Immature natural killer cell (primary cell): Measurements from ENCODE around the gene PRICKLE4. TPM values are rescaled to one million over a fixed set of nuclear protein-coding genes. Genes with fewer than 3 reads are reported as not detected.
A peak's percentile ranks its signal among the peaks of the same experiment; 100 is the strongest.

Experiments used
- DNase-seq, 3 donors: peaks; one replicate each; pipeline ENCODE4 v3.0.0; 2022; ENCODE audit warnings: mixed read lengths in 1 of 3
- H3K27ac Mint-ChIP-seq, 6 donors: one replicate each; pipeline ENCODE4 v1.8.0; 2020; ENCODE audit warnings: mixed read lengths in 6 of 6, mild to moderate bottlenecking in 5 of 6, inconsistent platforms in 4 of 6, moderate library complexity in 3 of 6
- H3K27me3 Mint-ChIP-seq, 3 donors: one replicate each; pipeline ENCODE4 v1.8.0; 2020 to 2021; ENCODE audit warnings: low read depth in 3 of 3, mild to moderate bottlenecking in 3 of 3, mixed read lengths in 3 of 3, moderate library complexity in 3 of 3, inconsistent platforms in 1 of 3
- H3K36me3 Mint-ChIP-seq, 3 donors: one replicate each; pipeline ENCODE4 v1.8.0; 2020; ENCODE audit warnings: mixed read lengths in 3 of 3, inconsistent platforms in 2 of 3, mild to moderate bottlenecking in 2 of 3
- H3K4me1 Mint-ChIP-seq, 2 donors: one replicate each; pipeline ENCODE4 v1.8.0; 2020; ENCODE audit warnings: inconsistent platforms in 2 of 2, mild to moderate bottlenecking in 2 of 2, mixed read lengths in 2 of 2, moderate library complexity in 1 of 2
- H3K4me3 Mint-ChIP-seq, 5 donors: one replicate each; pipeline ENCODE4 v1.8.0; 2020; ENCODE audit warnings: mild to moderate bottlenecking in 5 of 5, mixed read lengths in 5 of 5, inconsistent platforms in 3 of 5, moderate library complexity in 3 of 5
- H3K9me3 Mint-ChIP-seq, 6 donors: one replicate each; pipeline ENCODE4 v1.8.0; 2020; ENCODE audit warnings: mild to moderate bottlenecking in 6 of 6, mixed read lengths in 6 of 6, inconsistent platforms in 4 of 6, moderate library complexity in 3 of 6
- polyA plus RNA-seq, 3 donors: library from polyadenylated mRNA; unstranded; fragments of 300-500 nt; fragmentation: Illumina TruSeq; gene quantifications; one replicate each; pipeline ENCODE4 v1.2.3, GENCODE V29; 2021

The PRICKLE4 gene
- polyA plus RNA-seq, 3 donors from 2014 or later, result not detected

- H3K27ac Mint-ChIP-seq, result peak overlapping the region in 4 of 6 donors; percentile 35 to 88 (median 80)
- H3K4me3 Mint-ChIP-seq, result peak overlapping the region; percentile 60 to 96 (median 83)
- peaks cover 0 to 6% (median 4%) of the 10 kb centered on the region in 3 donors for H3K36me3 Mint-ChIP-seq
- H3K9me3 Mint-ChIP-seq, result no peaks in the 10 kb centered on the region
- peaks cover 5 to 16% (median 9%) of the 10 kb centered on the region in 3 donors for H3K27me3 Mint-ChIP-seq
- peaks cover 20 to 21% of the 10 kb centered on the region in 2 donors for H3K4me1 Mint-ChIP-seq
- no peak for DNase-seq
Measured at GRCh38 chr6:41785689-41786450, 5.3 kb downstream of the PRICKLE4 start.

- H3K36me3 Mint-ChIP-seq, result peaks cover 0 to 7% (median 6%) of the 10 kb centered on the region in 3 donors
- H3K27me3 Mint-ChIP-seq, result peaks cover 2 to 16% (median 9%) of the 10 kb centered on the region in 3 donors
- H3K4me1 Mint-ChIP-seq, result peaks cover 14 to 18% of the 10 kb centered on the region in 2 donors
- DNase-seq, result peak; percentile 87 to 88 (median 87)
- no peaks in the 10 kb centered on the region for H3K9me3 Mint-ChIP-seq
- H3K4me3 Mint-ChIP-seq, result peak overlapping the region; percentile 93 to 97 (median 96)
- H3K27ac Mint-ChIP-seq, result peak overlapping the region; percentile 92 to 98 (median 96)
Measured at GRCh38 chr6:41786451-41787218, 6.1 kb downstream of the PRICKLE4 start.

GRCh38 chr6:41787219-41787917 lies 6.8 kb downstream of the PRICKLE4 start, which contains the start of gene TOMM6:
Gene TOMM6, plus strand, starts transcription at chr6:41787694. Its CDS starts 4 bp downstream, at chr6:41787698.
- H3K9me3 Mint-ChIP-seq, result no peaks in the 10 kb centered on the region
- peak within 1 kb of the TSS; percentile 93 to 97 (median 96) for H3K4me3 Mint-ChIP-seq
- H3K27ac Mint-ChIP-seq, result peak within 1 kb of the TSS; percentile 92 to 98 (median 96)
- peaks cover 0 to 8% (median 6%) of the 10 kb centered on the region in 3 donors for H3K36me3 Mint-ChIP-seq
- DNase-seq, result peak; percentile 92 to 94 (median 93)
- H3K27me3 Mint-ChIP-seq, result peaks cover 2 to 14% (median 9%) of the 10 kb centered on the region in 3 donors
- peaks cover 14 to 18% of the 10 kb centered on the region in 2 donors for H3K4me1 Mint-ChIP-seq

- Mint-ChIP-seq H3K36me3 (peaks cover 0 to 8% (median 6%) of the 10 kb centered on the region in 3 donors), H3K27me3 (peaks cover 2 to 14% (median 9%) of the 10 kb centered on the region in 3 donors), H3K9me3 (no peaks in the 10 kb centered on the region), H3K4me1 (peaks cover 14 to 18% of the 10 kb centered on the region in 2 donors), H3K27ac (peak overlapping the region; percentile 30 to 76 (median 48)), H3K4me3 (peak overlapping the region; percentile 74 to 96 (median 83))
- no peak for DNase-seq
Measured at GRCh38 chr6:41789390-41789724, 8.8 kb downstream of the PRICKLE4 start.

GRCh38 chr6:41790045-41790444 lies 9.5 kb downstream of the PRICKLE4 start:
- no peak for DNase-seq
- peak overlapping the region in 2 of 6 donors; percentile 34 to 46 for H3K27ac Mint-ChIP-seq

GRCh38 chr6:41791305-41791704 lies 10.7 kb downstream of the PRICKLE4 start:
- Mint-ChIP-seq H3K9me3 (no peaks in the 10 kb centered on the region), H3K4me1 (peaks cover 14 to 16% of the 10 kb centered on the region in 2 donors), H3K27ac (peak overlapping the region in 2 of 6 donors; percentile 22 to 29), H3K4me3 (no peak overlapping the region), H3K36me3 (peaks cover 0 to 8% (median 6%) of the 10 kb centered on the region in 3 donors), H3K27me3 (peaks cover 2 to 12% (median 6%) of the 10 kb centered on the region in 3 donors)
- no peak for DNase-seq

More at GRCh38 chr6:41790045-41790444, 9.5 kb downstream of the PRICKLE4 start:
- Mint-ChIP-seq H3K36me3 (peaks cover 0 to 8% (median 6%) of the 10 kb centered on the region in 3 donors), H3K4me3 (peak overlapping the region in 2 of 5 donors; percentile 3 to 38), H3K27me3 (peaks cover 2 to 14% (median 9%) of the 10 kb centered on the region in 3 donors), H3K9me3 (no peaks in the 10 kb centered on the region), H3K4me1 (peaks cover 14 to 17% of the 10 kb centered on the region in 2 donors)

GRCh38 chr6:41791984-41792383 lies 11.4 kb downstream of the PRICKLE4 start:
- Mint-ChIP-seq H3K36me3 (peaks cover 0 to 8% (median 6%) of the 10 kb centered on the region in 3 donors), H3K27ac (peak overlapping the region in 1 of 6 donors; percentile 29), H3K4me3 (no peak overlapping the region), H3K4me1 (peaks cover 14 to 16% of the 10 kb centered on the region in 2 donors), H3K27me3 (peaks cover 2 to 9% (median 6%) of the 10 kb centered on the region in 3 donors), H3K9me3 (no peaks in the 10 kb centered on the region)
- no peak for DNase-seq

- Mint-ChIP-seq H3K27me3 (peaks cover 0 to 1% (median 0%) of the 10 kb centered on the region in 3 donors), H3K4me3 (no peak overlapping the region), H3K9me3 (no peaks in the 10 kb centered on the region), H3K4me1 (no peaks in the 10 kb centered on the region), H3K36me3 (peaks cover 0 to 6% (median 0%) of the 10 kb centered on the region in 3 donors), H3K27ac (no peak overlapping the region)
- no peak for DNase-seq
Measured at GRCh38 chr6:41796474-41796873, 15.9 kb downstream of the PRICKLE4 start.

- no peaks in the 10 kb centered on the region for H3K4me1 Mint-ChIP-seq
- H3K4me3 Mint-ChIP-seq, result no peak overlapping the region
- no peak for DNase-seq
- peaks cover 0 to 1% (median 0%) of the 10 kb centered on the region in 3 donors for H3K27me3 Mint-ChIP-seq
- H3K9me3 Mint-ChIP-seq, result no peaks in the 10 kb centered on the region
- H3K36me3 Mint-ChIP-seq, result peaks cover 0 to 5% (median 0%) of the 10 kb centered on the region in 3 donors
- H3K27ac Mint-ChIP-seq, result no peak overlapping the region
Measured at GRCh38 chr6:41798901-41799558, 18.4 kb downstream of the PRICKLE4 start.

- Mint-ChIP-seq H3K27me3 (peaks cover 0 to 1% (median 0%) of the 10 kb centered on the region in 3 donors), H3K4me1 (no peaks in the 10 kb centered on the region), H3K9me3 (no peaks in the 10 kb centered on the region), H3K4me3 (no peak overlapping the region), H3K36me3 (peaks cover 0 to 5% (median 0%) of the 10 kb centered on the region in 3 donors), H3K27ac (no peak overlapping the region)
- DNase-seq, result no peak
Measured at GRCh38 chr6:41799559-41799911, 19.0 kb downstream of the PRICKLE4 start.

GRCh38 chr6:41801380-41801779 lies 20.8 kb downstream of the PRICKLE4 start:
- Mint-ChIP-seq H3K36me3 (peaks cover 0 to 5% (median 3%) of the 10 kb centered on the region in 3 donors), H3K4me3 (no peak overlapping the region), H3K27ac (no peak overlapping the region), H3K27me3 (peaks cover 0 to 1% (median 0%) of the 10 kb centered on the region in 3 donors), H3K9me3 (no peaks in the 10 kb centered on the region), H3K4me1 (no peaks in the 10 kb centered on the region)
- DNase-seq, result no peak

- Mint-ChIP-seq H3K4me1 (no peaks in the 10 kb centered on the region), H3K9me3 (no peaks in the 10 kb centered on the region), H3K4me3 (no peak overlapping the region), H3K36me3 (peaks cover 0 to 5% (median 3%) of the 10 kb centered on the region in 3 donors), H3K27me3 (no peaks in the 10 kb centered on the region), H3K27ac (no peak overlapping the region)
- no peak for DNase-seq
Measured at GRCh38 chr6:41805830-41806774, 25.5 kb downstream of the PRICKLE4 start.
